HG02840 (cell line): ENCODE data around the gene CEP290.
"Not testable (repeated sequence)": the region's sequence is repeated elsewhere in the genome, so short reads cannot be mapped to it uniquely, and the experiment has no call there.

Source experiments
- ATAC-seq: cut with Tn5 transposase; IDR thresholded peaks from one replicate; pipeline ENCODE4 v1.9.1; 2021; ENCODE audit warnings: mild to moderate bottlenecking, moderate library complexity, moderate number of reproducible peaks; ENCODE audit not compliant: unreplicated experiment, low FRiP score

The CEP290 gene

DNA sequence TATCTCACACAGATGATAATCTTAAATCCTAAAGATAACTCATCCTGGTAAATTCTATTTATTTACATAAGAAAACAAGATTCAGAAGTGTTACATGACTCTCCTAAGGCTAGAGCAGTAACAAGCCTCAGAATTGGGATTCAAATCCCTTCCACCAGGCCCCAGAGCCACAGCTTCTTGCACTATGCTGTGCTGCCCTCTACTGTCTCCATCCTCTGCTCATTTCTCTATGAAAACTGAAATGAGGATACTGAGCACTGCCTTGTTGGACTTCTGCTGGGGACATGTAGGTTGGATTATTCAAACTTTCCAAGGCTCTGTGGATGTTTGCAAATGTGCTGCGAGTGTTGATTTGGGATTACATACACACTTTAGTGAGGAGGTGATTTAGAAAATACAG lies 89.2 kb downstream of the CEP290 start:
- no peak for ATAC-seq

- ATAC-seq, result no peak
Observed at GRCh38 chr12:88044035-88044434, 97.9 kb downstream of the CEP290 start.

GRCh38 chr12:88037770-88038169 lies 104.1 kb downstream of the CEP290 start:
- no peak for ATAC-seq

GRCh38 chr12:88036353-88036965 lies 105.4 kb downstream of the CEP290 start:
- ATAC-seq, result no peak

- ATAC-seq, result peak; percentile 25
Observed at GRCh38 chr12:88035907-88036289, 106.0 kb downstream of the CEP290 start.

DNA sequence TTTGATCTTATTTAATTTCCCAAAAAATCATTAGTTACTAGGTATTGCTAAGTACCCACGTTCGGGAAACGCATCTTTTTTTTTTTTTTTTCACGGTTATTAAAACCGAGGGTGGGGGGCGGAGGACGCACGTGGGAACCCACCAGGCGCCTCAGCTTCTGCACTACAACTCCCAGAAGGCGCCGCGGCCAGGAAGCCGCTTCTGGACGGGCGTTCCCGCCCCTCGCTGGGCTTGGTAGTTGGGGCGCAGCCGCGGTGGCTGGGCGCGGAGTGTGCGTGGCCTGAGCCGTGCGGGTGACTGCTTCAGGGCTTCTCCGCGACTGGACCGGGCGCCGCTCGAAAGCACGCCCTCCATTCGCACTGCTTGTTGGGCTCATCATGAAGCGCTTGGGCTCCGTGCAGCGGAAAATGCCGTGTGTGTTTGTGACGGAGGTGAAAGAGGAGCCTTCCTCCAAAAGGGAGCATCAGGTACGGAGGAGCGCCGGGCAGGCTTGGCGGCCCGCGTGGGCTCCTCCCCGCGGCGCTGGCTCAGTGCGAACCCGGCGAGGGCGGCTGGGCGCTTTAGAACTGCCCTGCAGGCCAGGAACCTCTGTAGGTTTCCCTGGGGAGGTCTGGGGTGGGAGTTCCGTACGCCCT lies 106.5 kb downstream of the CEP290 start:
- peak; percentile 99 for ATAC-seq

GRCh38 chr12:88031161-88031560 lies 110.7 kb downstream of the CEP290 start:
- ATAC-seq, result not testable (repeated sequence)

GRCh38 chr12:88029093-88029665 lies 112.7 kb downstream of the CEP290 start, which contains the start of gene C12orf50:
TSS of gene C12orf50 (minus strand) at chr12:88029401. CDS start at chr12:88026962, 2,439 bp downstream.
- ATAC-seq, result no peak

GRCh38 chr12:88026196-88026595 lies 115.7 kb downstream of the CEP290 start:
- no peak for ATAC-seq

DNA sequence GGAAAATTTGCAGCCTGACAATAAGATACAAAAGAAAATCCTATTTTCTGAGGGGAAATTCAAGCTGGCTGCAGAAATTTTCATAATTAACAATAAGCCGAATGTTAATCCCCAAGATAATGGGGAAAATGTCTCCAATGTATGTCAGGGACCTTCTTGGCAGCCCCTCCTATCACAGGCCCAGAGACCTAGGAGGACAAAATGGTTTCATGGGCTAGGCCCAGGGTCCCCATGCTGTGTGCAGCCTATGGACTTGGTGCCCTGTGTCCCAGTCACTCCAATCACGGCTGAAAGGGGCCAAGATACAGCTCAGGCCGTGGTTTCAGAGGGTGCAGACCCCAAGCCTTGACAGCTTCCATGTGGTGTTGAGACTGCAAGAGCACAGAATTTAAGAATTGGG lies 123.9 kb downstream of the CEP290 start:
- ATAC-seq, result no peak

GRCh38 chr12:88015825-88016224 lies 126.1 kb downstream of the CEP290 start:
- ATAC-seq, result no peak

- no peak for ATAC-seq
Observed at GRCh38 chr12:88011755-88012154, 130.1 kb downstream of the CEP290 start.

- ATAC-seq, result no peak
Observed at GRCh38 chr12:88006351-88006750, 135.5 kb downstream of the CEP290 start.

GRCh38 chr12:88001327-88001726 lies 140.6 kb downstream of the CEP290 start:
- ATAC-seq, result no peak
